Upper lobe of left lung (tissue), 6 donors: ENCODE data around the gene CPTP. TPM values are rescaled to one million over a fixed set of nuclear protein-coding genes. Genes with fewer than 3 reads are reported as not detected.
A peak's percentile ranks its signal among the peaks of the same experiment; 100 is the strongest.

Experiments used
- ATAC-seq, 2 donors: fragments of 200-7000 bp; cut with Tn5 transposase; one replicate each; pipeline ENCODE4 v1.9.1; 2022; ENCODE audit warnings: mild to moderate bottlenecking in 2 of 2, moderate library complexity in 2 of 2; ENCODE audit not compliant: low FRiP score in 2 of 2
- DNase-seq, 2 donors: peaks; one replicate each; pipeline ENCODE4 v3.0.0-alpha.2; 2019 to 2020
- H3K27ac ChIP-seq, 4 donors: fragments of 200-600 bp; sonication (generic); one replicate each; pipeline ENCODE4 v1.5.1; 2016 to 2019
- H3K27me3 ChIP-seq, 4 donors: fragments of 200-600 bp; sonication (generic); one replicate each; pipeline ENCODE4 v1.5.1; 2017 to 2019
- H3K36me3 ChIP-seq, 4 donors: fragments of 200-600 bp; sonication (generic); one replicate each; pipeline ENCODE4 v1.5.1; 2016 to 2019
- H3K4me1 ChIP-seq, 4 donors: fragments of 200-600 bp; sonication (generic); one replicate each; pipeline ENCODE4 v1.5.1; 2018 to 2019
- H3K4me3 ChIP-seq, 4 donors: fragments of 200-600 bp; sonication (generic); one replicate each; pipeline ENCODE4 v1.5.1; 2017 to 2019; ENCODE audit warnings: mild to moderate bottlenecking in 2 of 4, moderate library complexity in 1 of 4
- H3K9me3 ChIP-seq, 4 donors: fragments of 200-600 bp; sonication (generic); one replicate each; pipeline ENCODE4 v1.5.1; 2018 to 2019
- EP300 ChIP-seq, 4 donors: sonication (generic); formaldehyde crosslinking; IDR thresholded peaks; one replicate each; pipeline ENCODE4 v1.5.1; 2017; ENCODE audit warnings: antibody characterized with exemption in 4 of 4, control low read depth in 2 of 4
- POLR2A ChIP-seq, 4 donors: fragments of 450-650 bp; IDR thresholded peaks; one replicate each; pipeline ENCODE4 v1.5.1; 2016 to 2017; ENCODE audit warnings: antibody characterized with exemption in 4 of 4, mild to moderate bottlenecking in 2 of 4
- POLR2AphosphoS5 ChIP-seq, 2 donors: sonication (generic); formaldehyde crosslinking; IDR thresholded peaks; one replicate each; pipeline ENCODE4 v1.5.1; 2017; ENCODE audit warnings: antibody characterized with exemption in 2 of 2
- WGBS, 2 donors: methylation state at CpG; one replicate each; pipeline ENCODE4 v1.1.5; 2017 to 2018; 5-methylcytosine and 5-hydroxymethylcytosine counted together
- total RNA-seq, 6 donors: library from RNA; depleted of rRNA in 4 of 6; stranded (reverse); fragments of >200 nt in 4 of 6; gene quantifications; one replicate each; pipeline versions ENCODE4 v1.1.0 to v1.2.1, GENCODE V29; 2016 to 2021
- TF ChIP-seq, protein P1 (sequence below), 6 experiments: fragments of 450-650 bp in 4 of 6; fragments of 200-600 bp in 2 of 6; sonication (generic) in 2 of 6; IDR thresholded peaks; one replicate each; pipeline ENCODE4 v1.5.1; 2016 to 2019; ENCODE audit warnings: antibody characterized with exemption in 6 of 6
- donor health status: DM: no; HTN: no; CAD: no; lungs with moderate emphysema.
- donor health status: DM: no; HTN: yes; CAD: no; lungs with severe emphysema.

CPTP gene
- total RNA-seq, 6 donors from 2014 or later = 14.7 to 41.6 (median 26.0) TPM

DNA sequence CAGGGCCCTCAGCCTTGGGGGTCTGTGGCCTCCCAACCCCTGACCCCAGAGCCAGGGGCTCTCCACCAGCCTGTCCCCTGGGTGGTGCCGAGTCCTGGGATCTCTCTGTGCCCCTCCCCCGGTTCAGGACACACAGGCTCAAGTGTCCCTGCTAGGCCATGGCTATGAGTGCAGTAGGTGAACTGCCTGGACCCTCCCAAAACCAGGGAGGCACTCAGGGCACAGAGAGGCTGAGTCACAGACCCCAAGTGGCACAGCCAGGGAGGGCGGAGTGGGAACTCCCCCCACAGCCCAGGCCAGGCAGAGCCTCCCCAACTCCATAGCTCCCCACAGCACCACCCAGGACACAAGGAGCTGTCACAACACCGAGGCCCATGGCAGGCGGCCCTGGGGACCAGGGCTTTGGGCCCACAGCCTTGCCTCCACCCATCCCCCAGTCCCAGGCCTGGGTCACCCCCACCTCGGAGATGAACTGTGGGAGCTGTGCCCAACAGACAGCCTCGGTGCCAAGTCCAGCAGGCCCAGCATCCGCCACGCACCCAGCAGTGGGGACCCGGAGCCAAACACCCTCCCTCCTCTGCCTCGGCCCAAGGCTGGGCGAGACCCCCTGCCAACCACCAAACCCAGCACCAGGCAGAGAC lies 21.4 kb downstream of the CPTP start:
- 65 to 67% methylated on average over 3 to 9 of the region's 12 CpGs for WGBS, 2 donors
- DNase-seq (peak in 1 of 2 donors; percentile 65), ATAC-seq (no peak)
- Histone ChIP-seq H3K27me3 (no peaks in the 10 kb centered on the region), H3K36me3 (peaks cover 0 to 10% (median 2%) of the 10 kb centered on the region in 4 donors), H3K4me1 (peaks cover 33 to 53% (median 45%) of the 10 kb centered on the region in 4 donors), H3K9me3 (no peaks in the 10 kb centered on the region), H3K27ac (peak overlapping the region; percentile 40 to 89 (median 72)), H3K4me3 (no peak overlapping the region)
- TF ChIP-seq POLR2A (IDR thresholded peaks at IDR 0.05) = no peak
- no peak for TF ChIP-seq POLR2AphosphoS5 (IDR thresholded peaks at IDR 0.05)
- no peak for TF ChIP-seq EP300 (IDR thresholded peaks at IDR 0.05)
- TF ChIP-seq, protein P1, sequence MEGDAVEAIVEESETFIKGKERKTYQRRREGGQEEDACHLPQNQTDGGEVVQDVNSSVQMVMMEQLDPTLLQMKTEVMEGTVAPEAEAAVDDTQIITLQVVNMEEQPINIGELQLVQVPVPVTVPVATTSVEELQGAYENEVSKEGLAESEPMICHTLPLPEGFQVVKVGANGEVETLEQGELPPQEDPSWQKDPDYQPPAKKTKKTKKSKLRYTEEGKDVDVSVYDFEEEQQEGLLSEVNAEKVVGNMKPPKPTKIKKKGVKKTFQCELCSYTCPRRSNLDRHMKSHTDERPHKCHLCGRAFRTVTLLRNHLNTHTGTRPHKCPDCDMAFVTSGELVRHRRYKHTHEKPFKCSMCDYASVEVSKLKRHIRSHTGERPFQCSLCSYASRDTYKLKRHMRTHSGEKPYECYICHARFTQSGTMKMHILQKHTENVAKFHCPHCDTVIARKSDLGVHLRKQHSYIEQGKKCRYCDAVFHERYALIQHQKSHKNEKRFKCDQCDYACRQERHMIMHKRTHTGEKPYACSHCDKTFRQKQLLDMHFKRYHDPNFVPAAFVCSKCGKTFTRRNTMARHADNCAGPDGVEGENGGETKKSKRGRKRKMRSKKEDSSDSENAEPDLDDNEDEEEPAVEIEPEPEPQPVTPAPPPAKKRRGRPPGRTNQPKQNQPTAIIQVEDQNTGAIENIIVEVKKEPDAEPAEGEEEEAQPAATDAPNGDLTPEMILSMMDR (IDR thresholded peaks at IDR 0.05) = no peak

DNA sequence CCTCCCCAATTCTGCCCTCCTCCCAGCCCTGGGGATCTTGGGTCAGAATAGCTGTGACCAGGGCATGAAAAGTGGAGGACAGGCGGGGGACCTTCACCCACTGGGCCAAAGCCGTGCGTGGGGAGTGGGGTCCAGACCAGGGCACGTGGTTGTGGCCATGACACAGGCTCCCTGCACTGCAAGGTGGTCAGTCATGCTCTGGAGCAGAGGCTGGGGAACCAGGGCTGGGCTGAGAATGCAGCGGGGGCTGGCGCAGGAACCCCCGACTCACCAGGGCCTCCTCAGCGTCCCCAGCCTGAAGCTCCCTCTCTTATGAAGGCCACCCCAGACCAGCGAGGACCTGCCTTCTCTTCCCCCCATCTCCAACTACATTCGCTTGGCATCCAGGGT lies 21.9 kb downstream of the CPTP start:
- H3K4me3 ChIP-seq = no peak overlapping the region

DNA sequence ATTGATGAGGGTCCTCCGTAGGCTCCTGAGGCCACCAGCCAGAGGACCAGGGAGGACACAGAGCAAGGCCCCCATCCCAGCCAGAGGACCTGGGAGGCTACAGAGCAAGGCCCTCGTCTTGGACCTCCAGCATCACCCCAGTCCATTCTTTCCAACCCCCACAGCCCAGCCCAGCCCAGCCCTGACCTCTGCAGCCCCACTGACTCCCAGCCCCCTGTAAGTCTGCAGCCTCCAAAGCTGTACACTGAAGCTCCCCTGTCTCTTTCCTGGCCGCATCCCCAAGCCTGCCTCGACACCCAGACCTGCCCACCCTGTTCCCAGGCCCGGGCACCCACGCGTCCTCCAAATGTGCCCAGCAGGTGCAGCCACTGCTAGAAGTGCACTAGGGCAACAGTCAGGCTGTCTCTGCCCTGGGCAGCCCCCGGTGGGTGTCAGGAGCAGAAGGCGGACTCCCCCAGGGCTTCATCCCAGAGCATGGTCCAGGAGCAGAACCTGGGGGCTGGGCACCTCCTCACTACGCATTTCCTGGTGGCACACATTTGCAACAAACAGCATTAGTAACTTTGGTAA lies 22.5 kb downstream of the CPTP start:
- DNase-seq = peak in 1 of 2 donors; percentile 75
- Histone ChIP-seq H3K4me3 (peak overlapping the region in 3 of 4 donors; percentile 77 to 93 (median 89)), H3K9me3 (no peaks in the 10 kb centered on the region), H3K27ac (peak overlapping the region; percentile 60 to 89 (median 70)), H3K4me1 (peaks cover 33 to 62% (median 52%) of the 10 kb centered on the region in 4 donors), H3K36me3 (no peaks in the 10 kb centered on the region), H3K27me3 (no peaks in the 10 kb centered on the region)
- TF ChIP-seq POLR2A (IDR thresholded peaks at IDR 0.05) (no peak), EP300 (IDR thresholded peaks at IDR 0.05) (no peak), POLR2AphosphoS5 (IDR thresholded peaks at IDR 0.05) (no peak)
- TF ChIP-seq, protein P1 (IDR thresholded peaks at IDR 0.05) = no peak
- 73 to 91% methylated on average over 9 to 10 of the region's 10 CpGs for WGBS, 2 donors
- no peak for ATAC-seq

More for the DNA sequence above, 21.9 kb downstream of the CPTP start:
- Histone ChIP-seq H3K27me3 (no peaks in the 10 kb centered on the region), H3K4me1 (peaks cover 33 to 56% (median 48%) of the 10 kb centered on the region in 4 donors), H3K27ac (peak overlapping the region; percentile 40 to 89 (median 72)), H3K9me3 (no peaks in the 10 kb centered on the region), H3K36me3 (peaks cover 0 to 5% (median 0%) of the 10 kb centered on the region in 4 donors)
- ATAC-seq = no peak
- WGBS, 2 donors = 92 to 100% methylated on average over 6 to 10 of the region's 10 CpGs
- peak in 1 of 2 donors; percentile 51 for DNase-seq
- TF ChIP-seq POLR2AphosphoS5 (IDR thresholded peaks at IDR 0.05) = no peak
- no peak for TF ChIP-seq EP300 (IDR thresholded peaks at IDR 0.05)
- TF ChIP-seq, protein P1 (IDR thresholded peaks at IDR 0.05) = no peak
- TF ChIP-seq POLR2A (IDR thresholded peaks at IDR 0.05) = no peak

DNA sequence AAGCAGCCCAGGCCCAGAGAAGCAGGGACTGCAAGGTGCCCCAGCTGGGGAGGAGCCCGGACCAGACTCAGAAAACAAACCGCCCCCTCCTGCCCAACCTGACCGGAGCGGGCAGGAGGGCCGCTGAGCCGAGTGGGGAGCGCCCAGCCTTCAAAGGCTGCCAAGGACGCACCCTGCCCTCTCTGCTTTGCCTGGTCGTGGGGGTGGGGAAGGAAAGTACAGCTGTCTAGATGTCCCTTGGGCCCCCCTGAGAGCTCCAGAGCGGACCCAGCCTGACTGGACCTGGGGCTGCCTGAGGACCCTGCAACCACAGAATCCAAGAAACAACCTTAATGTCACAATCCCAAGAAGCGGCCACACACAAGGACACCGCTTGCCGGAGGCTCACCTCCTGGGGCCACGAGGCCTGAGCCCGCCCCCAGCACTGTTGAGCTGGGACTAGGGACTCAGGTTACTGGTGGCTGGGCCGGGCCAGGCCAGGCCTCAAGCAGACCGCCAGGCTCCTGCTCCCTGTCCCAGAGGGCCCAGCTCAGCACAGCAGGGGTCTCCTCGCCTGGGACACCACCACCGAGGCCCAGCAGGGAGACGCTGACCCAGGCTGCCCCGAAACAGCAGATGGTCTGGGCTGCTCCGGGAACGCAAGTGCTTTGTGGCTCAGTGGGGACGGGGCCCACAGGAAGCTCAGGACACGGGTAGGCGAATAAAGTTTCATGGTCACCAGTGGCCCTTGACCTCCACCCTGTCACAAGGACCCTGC lies 23.2 kb downstream of the CPTP start:
- DNase-seq (peak; percentile 76 to 81), ATAC-seq (peak in 1 of 2 donors; percentile 37)
- H3K27ac ChIP-seq = peak overlapping the region; percentile 60 to 89 (median 70)
- peak overlapping the region; percentile 70 to 93 (median 83) for H3K4me3 ChIP-seq
- no peaks in the 10 kb centered on the region for H3K9me3 ChIP-seq
- WGBS, 2 donors = 41 to 60% methylated on average over 7 to 26 of the region's 26 CpGs
- H3K27me3 ChIP-seq = peaks cover 0 to 2% (median under 1%) of the 10 kb centered on the region in 4 donors
- peaks cover 37 to 64% (median 55%) of the 10 kb centered on the region in 4 donors for H3K4me1 ChIP-seq
- TF ChIP-seq, protein P1 (IDR thresholded peaks at IDR 0.05) = no peak
- TF ChIP-seq POLR2A (IDR thresholded peaks at IDR 0.05) (peak in 1 of 4 donors; percentile 52), POLR2AphosphoS5 (IDR thresholded peaks at IDR 0.05) (no peak), EP300 (IDR thresholded peaks at IDR 0.05) (no peak)
- H3K36me3 ChIP-seq = no peaks in the 10 kb centered on the region
